Measurements from ENCODE around the gene MED29. TPM values are rescaled to one million over a fixed set of nuclear protein-coding genes. Genes with fewer than 3 reads are reported as not detected.

MED29 gene
- total and polyA plus RNA-seq, 2 of the 13 experiments (the other 11 are each of a cell fraction or from before 2014, with no cell fraction given) = 14.0 to 19.7 TPM

DNA sequence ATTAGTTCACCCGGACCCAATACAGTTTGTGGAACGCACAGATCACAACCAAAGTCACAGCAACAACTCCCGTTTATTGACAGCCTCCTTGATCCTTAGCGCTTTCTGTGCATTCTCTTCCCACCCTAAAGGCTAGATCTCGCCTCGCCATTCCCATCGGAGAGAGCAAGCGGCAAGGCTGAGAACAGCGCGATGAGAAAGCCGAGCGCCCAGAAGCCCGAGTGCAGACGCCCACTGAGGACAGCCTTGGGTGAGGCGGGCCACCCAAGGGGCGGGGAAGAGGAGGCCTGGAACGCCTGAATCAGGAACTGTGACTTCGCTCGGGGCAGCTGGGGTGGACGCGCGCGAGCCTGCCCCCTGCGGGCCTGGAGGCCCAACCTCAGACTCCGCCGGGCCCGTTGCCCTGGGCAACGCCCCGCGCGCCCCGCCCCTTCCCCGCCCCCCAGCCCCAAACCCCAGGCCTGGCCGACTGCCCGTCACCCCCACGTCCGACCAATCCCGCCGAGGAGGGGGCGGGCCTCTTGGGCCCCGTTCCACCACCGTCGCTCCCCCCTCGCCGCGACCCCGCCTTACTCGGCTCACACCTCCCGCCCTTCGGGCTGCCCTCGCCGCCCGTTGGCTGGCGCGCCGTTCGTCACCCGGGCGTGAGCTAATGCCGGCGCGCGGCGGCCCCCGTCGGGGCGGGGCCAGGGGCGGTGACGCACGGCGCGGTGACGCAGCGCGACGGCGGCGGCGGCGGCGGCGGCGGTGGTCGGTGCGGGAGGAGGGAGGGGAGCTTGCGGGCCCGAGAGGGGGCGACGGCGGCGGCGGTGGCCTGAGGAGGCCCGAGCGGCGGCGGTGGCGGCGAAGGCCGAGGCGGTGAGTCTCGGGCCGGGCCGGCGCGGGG is 49.2 kb upstream of the MED29 start, which contains the start of gene SAMD4B (continued):
- TF ChIP-seq ZNF3 (CRISPR knock-in tag; IDR thresholded peaks at IDR 0.05) (no peak), ZNF841 (CRISPR knock-in tag; IDR thresholded peaks at IDR 0.05; ENCODE audit: borderline replicate concordance) (no peak), PAWR (CRISPR knock-in tag; IDR thresholded peaks at IDR 0.05; ENCODE audit: borderline replicate concordance) (no peak), ZNF235 (CRISPR knock-in tag; IDR thresholded peaks at IDR 0.05; ENCODE audit: borderline replicate concordance) (peak; percentile 72; the same call in 1 of the 2 replicates), NFIB (CRISPR knock-in tag; IDR thresholded peaks at IDR 0.05; ENCODE audit: borderline replicate concordance) (no peak), KAT7 (CRISPR knock-in tag; IDR thresholded peaks at IDR 0.05; ENCODE audit: borderline replicate concordance) (peak; percentile 67; the same call in 1 of the 2 replicates), ZNF256 (CRISPR knock-in tag; conservative IDR thresholded peaks at IDR 0.05) (no peak), NFE2L2 (IDR thresholded peaks at IDR 0.05; ENCODE audit: low read length) (no peak), WIZ (CRISPR knock-in tag; IDR thresholded peaks at IDR 0.05) (no peak), ZNF331 (CRISPR knock-in tag; IDR thresholded peaks at IDR 0.05) (peak; percentile 71; the same call in 1 of the 2 replicates), ZMAT3 (CRISPR knock-in tag; conservative IDR thresholded peaks at IDR 0.05) (peak; percentile 85), NFE2L1 (CRISPR knock-in tag; IDR thresholded peaks at IDR 0.05; ENCODE audit: borderline replicate concordance) (no peak), ATAD3A (CRISPR knock-in tag; IDR thresholded peaks at IDR 0.05) (no peak), TBX2 (CRISPR knock-in tag; IDR thresholded peaks at IDR 0.05; ENCODE audit: borderline replicate concordance) (peak; percentile 38; the same call in 1 of the 2 replicates), RNF2 (conservative IDR thresholded peaks at IDR 0.05; ENCODE audit: low read depth) (no peak), ZSCAN20 (CRISPR knock-in tag; IDR thresholded peaks at IDR 0.05; ENCODE audit: borderline replicate concordance) (no peak), HOXA5 (CRISPR knock-in tag; IDR thresholded peaks at IDR 0.05) (0 out of 2 replicates have a peak, but pooled peaks have one; percentile 27), ZNF558 (CRISPR knock-in tag; IDR thresholded peaks at IDR 0.05; ENCODE audit: borderline replicate concordance) (no peak)
- TF ChIP-seq, protein P1, sequence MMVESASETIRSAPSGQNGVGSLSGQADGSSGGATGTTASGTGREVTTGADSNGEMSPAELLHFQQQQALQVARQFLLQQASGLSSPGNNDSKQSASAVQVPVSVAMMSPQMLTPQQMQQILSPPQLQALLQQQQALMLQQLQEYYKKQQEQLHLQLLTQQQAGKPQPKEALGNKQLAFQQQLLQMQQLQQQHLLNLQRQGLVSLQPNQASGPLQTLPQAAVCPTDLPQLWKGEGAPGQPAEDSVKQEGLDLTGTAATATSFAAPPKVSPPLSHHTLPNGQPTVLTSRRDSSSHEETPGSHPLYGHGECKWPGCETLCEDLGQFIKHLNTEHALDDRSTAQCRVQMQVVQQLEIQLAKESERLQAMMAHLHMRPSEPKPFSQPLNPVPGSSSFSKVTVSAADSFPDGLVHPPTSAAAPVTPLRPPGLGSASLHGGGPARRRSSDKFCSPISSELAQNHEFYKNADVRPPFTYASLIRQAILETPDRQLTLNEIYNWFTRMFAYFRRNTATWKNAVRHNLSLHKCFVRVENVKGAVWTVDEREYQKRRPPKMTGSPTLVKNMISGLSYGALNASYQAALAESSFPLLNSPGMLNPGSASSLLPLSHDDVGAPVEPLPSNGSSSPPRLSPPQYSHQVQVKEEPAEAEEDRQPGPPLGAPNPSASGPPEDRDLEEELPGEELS (CRISPR knock-in tag; IDR thresholded peaks at IDR 0.05) = peak; percentile 27; the same call in 1 of the 2 replicates
- TF ChIP-seq, protein P2, sequence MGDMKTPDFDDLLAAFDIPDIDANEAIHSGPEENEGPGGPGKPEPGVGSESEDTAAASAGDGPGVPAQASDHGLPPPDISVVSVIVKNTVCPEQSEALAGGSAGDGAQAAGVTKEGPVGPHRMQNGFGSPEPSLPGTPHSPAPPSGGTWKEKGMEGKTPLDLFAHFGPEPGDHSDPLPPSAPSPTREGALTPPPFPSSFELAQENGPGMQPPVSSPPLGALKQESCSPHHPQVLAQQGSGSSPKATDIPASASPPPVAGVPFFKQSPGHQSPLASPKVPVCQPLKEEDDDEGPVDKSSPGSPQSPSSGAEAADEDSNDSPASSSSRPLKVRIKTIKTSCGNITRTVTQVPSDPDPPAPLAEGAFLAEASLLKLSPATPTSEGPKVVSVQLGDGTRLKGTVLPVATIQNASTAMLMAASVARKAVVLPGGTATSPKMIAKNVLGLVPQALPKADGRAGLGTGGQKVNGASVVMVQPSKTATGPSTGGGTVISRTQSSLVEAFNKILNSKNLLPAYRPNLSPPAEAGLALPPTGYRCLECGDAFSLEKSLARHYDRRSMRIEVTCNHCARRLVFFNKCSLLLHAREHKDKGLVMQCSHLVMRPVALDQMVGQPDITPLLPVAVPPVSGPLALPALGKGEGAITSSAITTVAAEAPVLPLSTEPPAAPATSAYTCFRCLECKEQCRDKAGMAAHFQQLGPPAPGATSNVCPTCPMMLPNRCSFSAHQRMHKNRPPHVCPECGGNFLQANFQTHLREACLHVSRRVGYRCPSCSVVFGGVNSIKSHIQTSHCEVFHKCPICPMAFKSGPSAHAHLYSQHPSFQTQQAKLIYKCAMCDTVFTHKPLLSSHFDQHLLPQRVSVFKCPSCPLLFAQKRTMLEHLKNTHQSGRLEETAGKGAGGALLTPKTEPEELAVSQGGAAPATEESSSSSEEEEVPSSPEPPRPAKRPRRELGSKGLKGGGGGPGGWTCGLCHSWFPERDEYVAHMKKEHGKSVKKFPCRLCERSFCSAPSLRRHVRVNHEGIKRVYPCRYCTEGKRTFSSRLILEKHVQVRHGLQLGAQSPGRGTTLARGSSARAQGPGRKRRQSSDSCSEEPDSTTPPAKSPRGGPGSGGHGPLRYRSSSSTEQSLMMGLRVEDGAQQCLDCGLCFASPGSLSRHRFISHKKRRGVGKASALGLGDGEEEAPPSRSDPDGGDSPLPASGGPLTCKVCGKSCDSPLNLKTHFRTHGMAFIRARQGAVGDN (CRISPR knock-in tag; IDR thresholded peaks at IDR 0.05) = peak; percentile 78
- TF ChIP-seq, protein P3, sequence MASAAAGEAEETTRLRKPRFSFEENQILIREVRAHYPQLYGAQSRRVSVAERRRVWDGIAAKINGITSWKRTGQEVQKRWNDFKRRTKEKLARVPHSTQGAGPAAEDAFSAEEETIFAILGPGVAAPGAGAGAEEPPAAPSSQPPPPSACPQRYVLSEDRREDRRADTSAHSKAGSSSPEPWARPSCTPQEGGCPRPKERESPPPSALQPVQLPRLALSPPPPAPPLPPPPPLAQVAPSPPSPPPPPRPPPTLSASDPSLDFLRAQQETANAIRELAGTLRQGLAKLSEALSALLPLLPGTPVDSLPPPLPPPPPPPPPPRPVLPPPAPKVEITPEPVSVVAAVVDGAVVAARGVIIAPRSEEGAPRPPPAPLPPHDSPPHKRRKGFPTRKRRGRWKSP (CRISPR knock-in tag; IDR thresholded peaks at IDR 0.05) = no peak
- TF ChIP-seq, protein P4, sequence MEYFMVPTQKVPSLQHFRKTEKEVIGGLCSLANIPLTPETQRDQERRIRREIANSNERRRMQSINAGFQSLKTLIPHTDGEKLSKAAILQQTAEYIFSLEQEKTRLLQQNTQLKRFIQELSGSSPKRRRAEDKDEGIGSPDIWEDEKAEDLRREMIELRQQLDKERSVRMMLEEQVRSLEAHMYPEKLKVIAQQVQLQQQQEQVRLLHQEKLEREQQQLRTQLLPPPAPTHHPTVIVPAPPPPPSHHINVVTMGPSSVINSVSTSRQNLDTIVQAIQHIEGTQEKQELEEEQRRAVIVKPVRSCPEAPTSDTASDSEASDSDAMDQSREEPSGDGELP (IDR thresholded peaks at IDR 0.05; ENCODE audit: borderline replicate concordance, low read depth) = peak; percentile 66; the same call in 1 of the 2 replicates

All from HepG2 (cell line).